K562 (cell line): ENCODE results near the gene UGT3A1. TPM values are rescaled to one million over a fixed set of nuclear protein-coding genes. Genes with fewer than 3 reads are reported as not detected.

ENCODE experiments used
- ATAC-seq: fragments of 200-7000 bp; cut with Tn5 transposase; 3 replicates; pipeline ENCODE4 v1.9.1; 2020; ENCODE audit warnings: moderate library complexity
- BruUV-seq: library from RNA; stranded (reverse); fragments of 400-500 nt; replicated peaks from 2 replicates; lab custom pipeline; 2021; lab: Mats Ljungman, UMichigan
- CTCF ChIA-PET: fragments of 300-600 bp; formaldehyde crosslinking; extraction: SDS; loops from one replicate; lab custom pipeline; 2021; ENCODE audit warnings: low intra/inter-chr PET ratio; lab: Yijun Ruan, JAX
- POLR2A ChIA-PET: fragments of 300-600, 350-650 bp; sonication (Branson Sonifier 250); formaldehyde crosslinking; extraction: SDS; loops from one replicate; lab custom pipeline; 2021; ENCODE audit warnings: antibody characterized with exemption, inconsistent platforms; lab: Yijun Ruan, JAX
- DNase-seq, 4 experiments: peaks; one replicate each; pipeline versions ENCODE4 v3.0.0 to v3.0.0-alpha.2; 2011 to 2018; ENCODE audit warnings: low spot score in 3 of 4, mixed read lengths in 3 of 4; ENCODE audit errors: extremely low read depth in 1 of 4
- FAIRE-seq: peaks from 2 replicates; lab custom pipeline; 2011; peaks lifted over from hg19 to GRCh38; lab: Jason Lieb, UNC
- H2AFZ ChIP-seq: 2 replicates; pipeline ENCODE4 v1.6.0; 2011; ENCODE audit warnings: low read depth, low read length, control low read depth, inconsistent platforms
- H3K27ac ChIP-seq: fragments of 200-600 bp; 3 replicates; pipeline ENCODE4 v1.8.0; 2011; ENCODE audit warnings: low read depth, mild to moderate bottlenecking, control low read depth, inconsistent platforms, low read length, moderate library complexity, mixed read lengths; ENCODE audit errors: extremely low read depth
- H3K27me3 ChIP-seq, 2 experiments: fragments of 300-600 bp in 1 of 2; 2 replicates in 1 of 2; 3 replicates in 1 of 2; pipeline versions ENCODE4 v1.6.0 to v1.8.0; 2011; ENCODE audit warnings: inconsistent platforms in 2 of 2, low read length in 2 of 2, mild to moderate bottlenecking in 1 of 2, mixed read lengths in 1 of 2, moderate library complexity in 1 of 2; ENCODE audit not compliant: control insufficient read depth in 2 of 2, insufficient read depth in 2 of 2
- H3K36me3 ChIP-seq: fragments of 300-600 bp; 3 replicates; pipeline ENCODE4 v1.8.0; 2011; ENCODE audit warnings: mild to moderate bottlenecking, low read length, inconsistent platforms; ENCODE audit not compliant: control insufficient read depth, insufficient read depth
- H3K4me1 ChIP-seq, 2 experiments: fragments of 200-600 bp in 1 of 2; replicated peaks in 1 of 2; 2 replicates in 1 of 2; 3 replicates in 1 of 2; pipeline versions ENCODE4 v1.5.1 to v1.8.0; 2011; ENCODE audit warnings: inconsistent platforms in 2 of 2, low read length in 2 of 2, mild to moderate bottlenecking in 1 of 2, mixed read lengths in 1 of 2, moderate library complexity in 1 of 2; ENCODE audit not compliant: control insufficient read depth in 2 of 2, insufficient read depth in 2 of 2
- H3K4me2 ChIP-seq: 2 replicates; pipeline ENCODE4 v1.6.1; 2011; ENCODE audit warnings: low read length, control low read depth, inconsistent platforms, mixed read lengths; ENCODE audit not compliant: insufficient read depth
- H3K4me3 ChIP-seq: fragments of 200-600 bp; sonication (generic), shearing (Covaris generic); 2 replicates; pipeline ENCODE4 v1.5.1; 2016; ENCODE audit warnings: control low read depth, inconsistent platforms
- H3K79me2 ChIP-seq: fragments of 200-600 bp; 3 replicates; pipeline ENCODE4 v1.8.0; 2011; ENCODE audit warnings: low read length, inconsistent platforms; ENCODE audit not compliant: control insufficient read depth, insufficient read depth
- H3K9ac ChIP-seq, 2 experiments: 2 replicates each; pipeline versions ENCODE4 v1.6.0 to v1.6.1; 2011; ENCODE audit warnings: low read depth in 2 of 2, low read length in 2 of 2, control low read depth in 1 of 2, inconsistent platforms in 1 of 2, mild to moderate bottlenecking in 1 of 2, mixed read lengths in 1 of 2; ENCODE audit not compliant: insufficient read depth in 1 of 2
- H3K9me1 ChIP-seq: one replicate; pipeline ENCODE4 v1.6.0; 2011; ENCODE audit warnings: inconsistent platforms, mild to moderate bottlenecking, low read length, moderate library complexity; ENCODE audit not compliant: control insufficient read depth, insufficient read depth
- H3K9me3 ChIP-seq: replicated peaks from 2 replicates; pipeline ENCODE4 v1.5.1; 2011; ENCODE audit warnings: low read depth, low read length, inconsistent platforms; ENCODE audit not compliant: control insufficient read depth, insufficient read depth
- H4K20me1 ChIP-seq: replicated peaks from 2 replicates; pipeline ENCODE4 v1.6.1; 2011; ENCODE audit warnings: low read length, inconsistent platforms, mixed read lengths; ENCODE audit not compliant: control insufficient read depth, insufficient read depth
- CCNT2 ChIP-seq: IDR thresholded peaks from 2 replicates; pipeline ENCODE4 v1.6.1; 2011; ENCODE audit warnings: borderline replicate concordance, low read depth, mild to moderate bottlenecking, moderate library complexity, mixed read lengths, low read length; ENCODE audit not compliant: insufficient read length; ENCODE audit errors: extremely low read depth
- FOXK1 ChIP-seq: sonication (generic); formaldehyde crosslinking; IDR thresholded peaks from 2 replicates; pipeline ENCODE4 v1.8.0; 2022; ENCODE audit warnings: missing genetic modification reagents, mild to moderate bottlenecking, borderline replicate concordance
- GATAD2A ChIP-seq: fragments of 450-650 bp; IDR thresholded peaks from 2 replicates; pipeline ENCODE4 v1.6.1; 2017
- GTF2E2 ChIP-seq: fragments of 200-800 bp; sonication (Bioruptor generic); IDR thresholded peaks from 2 replicates; pipeline ENCODE4 v1.6.1; 2016; ENCODE audit warnings: missing genetic modification characterization, missing compliant biosample characterization
- MAZ ChIP-seq, 2 experiments: fragments of 450-650 bp in 1 of 2; sonication (generic) in 1 of 2; formaldehyde crosslinking; IDR thresholded peaks in 1 of 2; conservative IDR thresholded peaks in 1 of 2; 2 replicates each; pipeline versions ENCODE4 v1.4.0 to v1.5.0; 2020; ENCODE audit warnings: mild to moderate bottlenecking in 1 of 2, missing genetic modification reagents in 1 of 2
- NBN ChIP-seq: fragments of 450-650 bp; IDR thresholded peaks from 2 replicates; pipeline ENCODE4 v1.6.1; 2016; ENCODE audit warnings: low read depth, mild to moderate bottlenecking
- PKNOX1 ChIP-seq: fragments of 450-650 bp; IDR thresholded peaks from 2 replicates; pipeline ENCODE4 v1.6.1; 2016
- POU5F1 ChIP-seq: fragments of 150-350 bp; IDR thresholded peaks from 2 replicates; pipeline ENCODE4 v1.6.1; 2014; ENCODE audit warnings: borderline replicate concordance, low read length, low read depth, mild to moderate bottlenecking; ENCODE audit not compliant: partially characterized antibody
- SMAD2 ChIP-seq: fragments of 150-350 bp; IDR thresholded peaks from 2 replicates; pipeline ENCODE4 v1.6.1; 2014; ENCODE audit warnings: low read depth, mild to moderate bottlenecking, low read length
- WHSC1 ChIP-seq: IDR thresholded peaks from one replicate; pipeline ENCODE4 v1.6.1; 2012; ENCODE audit warnings: low read length, control low read depth, inconsistent platforms
- ZNF143 ChIP-seq: sonication (generic); formaldehyde crosslinking; IDR thresholded peaks from 2 replicates; pipeline ENCODE4 v1.9.0; 2022; ENCODE audit warnings: mild to moderate bottlenecking, missing genetic modification reagents
- ZNF282 ChIP-seq: sonication (generic); formaldehyde crosslinking; IDR thresholded peaks from 2 replicates; pipeline ENCODE4 v1.8.1; 2023; ENCODE audit warnings: missing genetic modification reagents
- WGBS: fragments of 100-300 bp; shearing (Covaris generic); methylation state at CpG from one replicate; pipeline ENCODE4 v1.1.6; 2016; ENCODE audit warnings: low coverage, mixed read lengths; ENCODE audit not compliant: insufficient coverage; ENCODE audit errors: missing lambda C conversion rate; 5-methylcytosine and 5-hydroxymethylcytosine counted together
- in situ Hi-C: fragments of 300-500 bp; cut with MboI; formaldehyde crosslinking; loops from 4 replicates; pipeline ENCODE4 v1.15.0; 2018; ENCODE audit warnings: inconsistent platforms, mixed read lengths
- intact Hi-C: fragments of 100-400 bp; cut with micrococcal nuclease; formaldehyde crosslinking; loops from 2 replicates; pipeline ENCODE4 v1.14.2; 2022
- polyA plus RNA-seq, 8 experiments: library from polyadenylated mRNA; depleted of rRNA in 4 of 8; stranded (reverse) in 5 of 8; unstranded in 3 of 8; fragments of >200 nt; fragmentation: Nextera tagmentation in 2 of 8; fragmentation: Illumina TruSeq in 1 of 8; extraction: Ambion mirVana in 2 of 8; extraction: Trizol in 1 of 8; gene quantifications; 2 replicates each; pipeline versions ENCODE4 v1.2.1 to v1.2.3, GENCODE V29; 2011 to 2014; ENCODE audit warnings: inconsistent platforms in 1 of 8, missing spikeins in 1 of 8
- total RNA-seq, 7 experiments: library from RNA; depleted of rRNA in 6 of 7; stranded (reverse); fragments of >200 nt in 6 of 7; fragmentation: Illumina TruSeq in 2 of 7; extraction: Trizol in 2 of 7; gene quantifications; 2 replicates each; pipeline versions ENCODE4 v1.2.1 to v1.2.3, GENCODE V29; 2011 to 2021; ENCODE audit warnings: low replicate concordance in 1 of 7
- TF ChIP-seq, protein P1 (sequence below): sonication (generic); formaldehyde crosslinking; IDR thresholded peaks from 2 replicates; pipeline ENCODE4 v1.8.0; 2023; ENCODE audit warnings: mild to moderate bottlenecking, missing genetic modification reagents
- TF ChIP-seq, protein P2 (sequence below), 2 experiments: fragments of 450-650 bp; IDR thresholded peaks; 2 replicates each; pipeline ENCODE4 v1.6.1; 2016

Gene UGT3A1
- total and polyA plus RNA-seq, 9 of the 15 experiments (the other 6 are each of a cell fraction or from before 2014, with no cell fraction given): not detected

DNA sequence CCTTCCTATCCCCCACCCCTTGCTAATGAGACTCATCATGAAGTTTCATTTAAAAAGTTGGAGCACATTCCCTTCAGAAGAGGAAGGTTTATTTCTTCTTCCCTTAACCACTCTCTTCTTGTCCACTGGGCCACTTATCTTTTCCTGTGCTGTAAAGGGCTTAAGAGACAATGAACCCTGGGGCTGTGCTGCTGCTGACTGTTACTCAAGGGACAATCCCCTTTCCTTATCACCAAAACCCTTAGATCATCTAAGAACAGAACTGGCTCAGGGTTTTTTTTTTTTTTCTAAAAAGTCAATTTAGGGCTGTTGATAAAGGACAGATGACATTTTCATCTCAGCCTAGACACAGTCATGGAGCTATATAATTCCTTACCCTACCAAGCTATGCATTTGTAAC, 82.4 kb downstream of the UGT3A1 start:
- no peaks in the 10 kb centered on the region for H3K9me3 ChIP-seq
- no peak overlapping the region for H3K4me3 ChIP-seq
- FAIRE-seq (no peak), DNase-seq (no peak), ATAC-seq (no peak)
- no peaks in the 10 kb centered on the region for H3K79me2 ChIP-seq
- no peaks in the 10 kb centered on the region for H3K36me3 ChIP-seq
- H4K20me1 ChIP-seq: no peaks in the 10 kb centered on the region
- no peak overlapping the region for H2AFZ ChIP-seq
- no peak overlapping the region for H3K9ac ChIP-seq
- POLR2A ChIA-PET: no interaction called here
- H3K27me3 ChIP-seq: no peaks in the 10 kb centered on the region
- H3K4me2 ChIP-seq: no peak overlapping the region
- H3K27ac ChIP-seq: no peak overlapping the region
- H3K9me1 ChIP-seq: no peaks in the 10 kb centered on the region
- no TSS peak for BruUV-seq
- CTCF ChIA-PET: no interaction called here
- TF ChIP-seq ZNF143 (CRISPR knock-in tag) (no peak), GATAD2A (no peak)
- TF ChIP-seq, protein P1, sequence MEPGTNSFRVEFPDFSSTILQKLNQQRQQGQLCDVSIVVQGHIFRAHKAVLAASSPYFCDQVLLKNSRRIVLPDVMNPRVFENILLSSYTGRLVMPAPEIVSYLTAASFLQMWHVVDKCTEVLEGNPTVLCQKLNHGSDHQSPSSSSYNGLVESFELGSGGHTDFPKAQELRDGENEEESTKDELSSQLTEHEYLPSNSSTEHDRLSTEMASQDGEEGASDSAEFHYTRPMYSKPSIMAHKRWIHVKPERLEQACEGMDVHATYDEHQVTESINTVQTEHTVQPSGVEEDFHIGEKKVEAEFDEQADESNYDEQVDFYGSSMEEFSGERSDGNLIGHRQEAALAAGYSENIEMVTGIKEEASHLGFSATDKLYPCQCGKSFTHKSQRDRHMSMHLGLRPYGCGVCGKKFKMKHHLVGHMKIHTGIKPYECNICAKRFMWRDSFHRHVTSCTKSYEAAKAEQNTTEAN: no peak
- intact Hi-C loops (no loop called here), in situ Hi-C loops (no loop called here)
- no peaks in the 10 kb centered on the region for H3K4me1 ChIP-seq

DNA sequence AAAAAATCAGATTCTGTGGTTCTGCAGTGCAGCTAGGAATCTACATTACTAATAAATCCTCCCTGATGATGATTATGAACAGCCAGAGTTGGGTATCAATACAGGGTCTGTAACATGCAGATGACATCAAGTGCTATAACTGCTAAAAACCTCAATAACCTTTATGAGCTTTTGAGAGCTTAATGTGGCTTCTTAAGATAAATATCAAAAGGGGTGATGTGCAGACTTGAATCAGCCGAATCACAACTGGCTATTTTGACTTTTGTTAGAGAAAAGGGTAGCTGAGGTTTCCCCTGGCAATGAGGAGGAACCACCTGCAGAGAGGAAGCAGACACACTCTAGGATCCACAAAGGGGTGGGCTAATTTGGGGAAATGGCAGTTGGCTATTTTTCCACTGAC, 83.0 kb downstream of the UGT3A1 start:
- FAIRE-seq (no peak), ATAC-seq (no peak), DNase-seq (no peak)
- H3K27ac ChIP-seq: no peak overlapping the region
- no peaks in the 10 kb centered on the region for H3K9me3 ChIP-seq
- H3K9ac ChIP-seq: no peak overlapping the region
- intact Hi-C loops: no loop called here
- no peaks in the 10 kb centered on the region for H3K79me2 ChIP-seq
- H3K4me1 ChIP-seq: no peaks in the 10 kb centered on the region
- 0% methylated on average over 1 of the region's 1 CpG for WGBS
- no peaks in the 10 kb centered on the region for H3K36me3 ChIP-seq
- H3K9me1 ChIP-seq: no peaks in the 10 kb centered on the region
- no peaks in the 10 kb centered on the region for H4K20me1 ChIP-seq
- CTCF ChIA-PET: no interaction called here
- H3K4me2 ChIP-seq: no peak overlapping the region
- no peak overlapping the region for H3K4me3 ChIP-seq
- no peaks in the 10 kb centered on the region for H3K27me3 ChIP-seq
- no peak overlapping the region for H2AFZ ChIP-seq
- in situ Hi-C loops: no loop called here
- BruUV-seq: no TSS peak
- POLR2A ChIA-PET: no interaction called here
- TF ChIP-seq CCNT2 (no peak), GTF2E2 (tag) (no peak), SMAD2 (no peak), FOXK1 (no peak), WHSC1 (no peak), NBN (no peak), MAZ (CRISPR knock-in tag; conservative IDR thresholded peaks at IDR 0.05 in 1 of 2, IDR thresholded peaks at IDR 0.05 in 1 of 2) (no peak), POU5F1 (no peak), PKNOX1 (no peak), ZNF282 (CRISPR knock-in tag) (no peak)
- TF ChIP-seq, protein P2, sequence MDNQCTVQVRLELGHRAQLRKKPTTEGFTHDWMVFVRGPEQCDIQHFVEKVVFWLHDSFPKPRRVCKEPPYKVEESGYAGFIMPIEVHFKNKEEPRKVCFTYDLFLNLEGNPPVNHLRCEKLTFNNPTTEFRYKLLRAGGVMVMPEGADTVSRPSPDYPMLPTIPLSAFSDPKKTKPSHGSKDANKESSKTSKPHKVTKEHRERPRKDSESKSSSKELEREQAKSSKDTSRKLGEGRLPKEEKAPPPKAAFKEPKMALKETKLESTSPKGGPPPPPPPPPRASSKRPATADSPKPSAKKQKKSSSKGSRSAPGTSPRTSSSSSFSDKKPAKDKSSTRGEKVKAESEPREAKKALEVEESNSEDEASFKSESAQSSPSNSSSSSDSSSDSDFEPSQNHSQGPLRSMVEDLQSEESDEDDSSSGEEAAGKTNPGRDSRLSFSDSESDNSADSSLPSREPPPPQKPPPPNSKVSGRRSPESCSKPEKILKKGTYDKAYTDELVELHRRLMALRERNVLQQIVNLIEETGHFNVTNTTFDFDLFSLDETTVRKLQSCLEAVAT (IDR thresholded peaks at IDR 0.05): no peak
